Measurements from ENCODE around the gene ZFAND5.

Gene ZFAND5

DNA sequence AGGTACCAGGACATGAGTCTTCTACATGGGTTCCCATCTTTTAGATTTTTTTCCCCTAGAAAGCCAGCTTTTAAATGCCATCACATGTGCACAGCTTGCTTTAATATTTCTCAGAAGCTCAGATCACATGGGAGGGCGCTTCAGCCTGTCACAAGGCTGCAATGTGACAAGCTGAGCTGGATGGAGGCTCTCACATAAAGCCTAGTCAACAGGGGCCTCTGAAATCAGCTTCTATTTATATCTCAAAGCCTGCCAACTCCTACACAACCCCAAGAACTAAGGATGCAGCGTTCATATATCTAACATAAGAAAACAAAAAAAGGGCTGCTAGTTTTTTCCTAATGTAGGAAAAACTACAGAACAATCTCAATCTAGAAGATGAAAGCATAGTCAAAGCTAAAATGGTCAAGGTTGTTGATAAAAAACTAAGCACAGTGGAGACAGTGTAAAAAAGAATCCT, 2.3 kb downstream of the ZFAND5 start:
- DNase-seq, result peak; percentile 8

DNA sequence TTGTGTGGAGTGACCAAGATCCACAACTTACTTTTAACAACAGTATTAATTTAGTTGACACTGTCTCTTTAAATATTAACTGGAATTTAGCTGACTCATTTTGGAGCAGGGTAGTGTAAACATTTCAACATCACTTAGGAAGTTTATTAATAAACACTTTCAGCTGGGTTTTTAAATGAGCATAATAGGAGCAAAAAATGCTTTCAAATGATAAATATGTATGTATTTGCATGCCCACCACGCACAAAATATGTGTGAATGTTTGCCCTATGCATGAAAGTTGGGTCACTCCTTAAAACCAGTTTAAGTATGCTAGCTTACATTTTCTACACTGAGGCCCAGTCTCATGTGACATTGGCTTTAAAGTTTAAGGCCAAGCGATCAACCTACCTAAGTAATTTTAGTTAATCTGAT, 2.9 kb downstream of the ZFAND5 start:
- DNase-seq, result no peak

DNA sequence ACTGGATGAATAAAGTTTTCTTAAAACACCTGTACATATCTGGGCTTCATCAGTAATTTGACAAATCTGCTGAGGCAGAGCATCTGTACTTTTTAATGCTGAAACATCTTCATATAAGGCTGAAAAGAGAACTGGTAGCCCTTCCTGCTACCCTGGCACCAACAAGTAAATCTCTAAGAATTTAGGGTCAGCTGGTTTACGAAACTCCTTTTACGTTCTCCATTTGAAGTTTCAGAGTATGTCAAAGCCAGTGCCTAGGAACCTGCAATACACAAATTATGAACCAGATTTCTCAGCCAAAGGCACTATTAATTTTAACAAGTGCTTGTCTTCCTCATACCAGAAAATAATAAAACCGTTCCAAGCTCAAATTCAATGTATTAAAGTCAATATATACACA, 3.8 kb downstream of the ZFAND5 start:
- no peak for DNase-seq

DNA sequence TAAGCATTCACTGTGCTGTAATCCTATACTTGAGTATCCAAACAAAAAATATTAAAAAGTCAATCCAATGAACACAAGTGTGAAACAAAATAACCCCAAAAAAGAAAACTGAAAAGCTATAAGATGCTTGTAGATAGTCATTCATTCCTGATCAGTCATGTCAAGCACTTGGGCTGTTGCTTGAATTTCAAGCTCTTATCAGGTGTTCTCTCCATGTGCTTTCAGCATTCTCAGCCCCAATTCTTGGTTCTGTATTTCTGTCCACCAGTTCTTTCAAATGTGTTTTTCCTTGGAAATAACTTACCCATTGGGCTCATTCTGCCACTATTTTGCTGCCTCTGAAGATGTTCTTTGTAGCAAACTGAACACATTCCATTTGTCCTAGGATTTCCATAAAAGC, 4.7 kb downstream of the ZFAND5 start:
- no peak for DNase-seq

DNA sequence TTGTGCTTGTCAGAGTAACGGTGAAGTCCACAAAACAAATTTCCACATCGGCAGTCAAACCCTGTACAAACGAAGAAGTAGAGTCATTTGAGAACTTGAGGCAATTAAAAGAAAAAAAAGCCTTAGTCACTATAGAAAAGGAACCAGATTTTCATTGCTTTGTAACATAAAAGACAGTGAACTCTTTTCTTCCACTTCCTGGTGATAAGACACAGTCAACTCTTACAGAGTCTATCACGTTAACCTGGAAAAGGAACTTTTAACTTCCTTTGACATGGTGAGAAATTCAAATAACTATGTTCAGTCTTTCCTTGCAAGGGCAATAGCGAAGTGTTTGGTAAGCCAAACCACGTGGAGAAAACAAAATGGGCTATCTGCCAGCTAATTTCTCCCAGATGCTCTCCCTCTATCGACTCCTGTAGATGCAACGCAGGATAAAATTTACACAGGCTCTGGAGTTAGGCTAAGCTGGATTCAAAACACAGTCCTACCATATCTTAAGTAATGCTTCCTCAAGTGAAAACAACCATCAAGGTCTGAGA, 8.9 kb downstream of the ZFAND5 start:
- no peak for DNase-seq

DNA sequence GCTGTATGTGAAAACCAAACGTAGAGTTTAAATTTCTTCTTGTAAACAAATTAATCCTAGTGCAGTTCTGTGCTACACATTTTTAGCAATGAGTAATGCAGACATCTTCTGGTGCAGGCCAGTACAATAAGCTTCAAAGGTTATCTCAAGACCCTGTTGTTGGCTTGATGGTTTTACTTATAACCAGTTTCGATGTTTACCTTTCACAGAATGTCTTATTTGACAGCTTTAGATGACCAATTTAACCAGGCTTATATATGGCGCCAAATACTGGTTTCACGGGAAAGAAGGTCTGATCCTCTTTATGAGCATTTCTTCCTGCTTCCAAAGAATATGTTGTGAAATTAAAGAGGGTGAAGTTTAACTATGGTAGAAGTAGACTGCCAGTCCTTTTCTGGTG, 9.9 kb downstream of the ZFAND5 start:
- DNase-seq, result no peak

DNA sequence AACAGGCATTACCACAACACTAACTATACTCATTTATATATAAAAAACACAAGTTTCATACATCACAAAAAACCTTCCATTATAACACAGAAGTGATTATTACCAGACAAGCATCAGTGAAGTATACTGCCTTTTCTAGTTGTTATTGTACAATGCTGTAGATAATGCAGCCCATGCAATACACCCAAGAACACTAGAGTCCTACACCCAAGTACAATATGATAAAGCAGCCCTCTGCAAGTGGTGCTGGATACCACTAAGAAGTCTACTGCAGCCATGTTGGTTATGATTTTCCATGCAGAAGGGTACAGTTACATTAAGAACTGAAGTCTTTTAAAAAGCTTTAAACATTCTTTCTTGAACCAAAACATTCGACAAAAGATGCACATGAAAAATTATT, 10.3 kb downstream of the ZFAND5 start:
- DNase-seq, result no peak

DNA sequence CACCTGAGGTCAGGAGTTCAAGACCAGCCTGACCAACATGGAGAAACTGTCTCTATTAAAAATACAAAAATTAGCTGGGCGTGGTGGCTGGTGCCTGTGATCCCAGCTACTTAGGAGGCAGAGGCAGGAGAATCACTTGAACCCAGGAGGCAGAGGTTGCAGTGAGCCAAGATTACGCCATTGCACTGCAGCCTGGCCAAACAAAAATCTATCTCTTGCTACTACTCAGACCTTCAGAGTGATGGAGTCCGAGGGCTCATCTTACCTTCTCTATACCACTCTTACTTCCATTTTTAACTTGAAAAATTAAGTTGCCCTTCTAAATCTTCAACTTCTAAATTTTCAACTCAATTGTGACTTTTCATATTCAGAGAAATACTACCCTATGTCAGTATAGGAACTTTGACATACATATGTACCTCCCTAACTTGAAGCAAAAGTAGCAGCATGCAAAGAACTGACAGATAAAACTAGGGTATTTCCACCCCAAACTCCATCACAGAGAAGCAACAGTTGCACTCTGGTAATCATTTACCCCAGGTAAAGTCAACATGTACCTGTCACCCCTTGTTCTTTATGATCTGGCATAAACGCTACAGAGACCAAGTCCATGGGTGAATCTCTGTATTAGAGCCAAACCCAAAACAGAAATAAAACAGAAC, 11.4 kb downstream of the ZFAND5 start:
- DNase-seq, result no peak

DNA sequence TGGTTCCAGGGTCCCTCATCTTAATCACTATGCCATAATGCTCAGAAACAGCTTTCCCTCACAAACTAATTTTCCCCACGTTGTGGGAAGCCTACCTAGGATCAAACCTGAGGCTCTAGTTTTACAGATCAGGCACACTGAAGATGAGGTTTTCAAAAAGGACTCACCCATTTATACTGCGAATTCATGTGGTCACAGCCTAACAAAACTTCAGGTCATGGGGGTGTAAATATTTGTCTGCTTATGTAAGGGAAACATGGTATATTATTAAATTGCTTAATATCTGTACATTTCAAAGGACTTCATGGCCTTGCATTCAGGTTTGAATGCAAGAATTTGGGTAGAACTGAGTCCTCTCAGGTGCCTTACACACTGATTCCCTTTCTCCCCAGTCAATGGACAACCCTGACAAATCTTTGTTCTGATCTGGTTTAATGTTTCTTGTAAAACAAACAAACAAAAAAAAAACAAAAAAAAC, 12.1 kb downstream of the ZFAND5 start:
- no peak for DNase-seq

DNA sequence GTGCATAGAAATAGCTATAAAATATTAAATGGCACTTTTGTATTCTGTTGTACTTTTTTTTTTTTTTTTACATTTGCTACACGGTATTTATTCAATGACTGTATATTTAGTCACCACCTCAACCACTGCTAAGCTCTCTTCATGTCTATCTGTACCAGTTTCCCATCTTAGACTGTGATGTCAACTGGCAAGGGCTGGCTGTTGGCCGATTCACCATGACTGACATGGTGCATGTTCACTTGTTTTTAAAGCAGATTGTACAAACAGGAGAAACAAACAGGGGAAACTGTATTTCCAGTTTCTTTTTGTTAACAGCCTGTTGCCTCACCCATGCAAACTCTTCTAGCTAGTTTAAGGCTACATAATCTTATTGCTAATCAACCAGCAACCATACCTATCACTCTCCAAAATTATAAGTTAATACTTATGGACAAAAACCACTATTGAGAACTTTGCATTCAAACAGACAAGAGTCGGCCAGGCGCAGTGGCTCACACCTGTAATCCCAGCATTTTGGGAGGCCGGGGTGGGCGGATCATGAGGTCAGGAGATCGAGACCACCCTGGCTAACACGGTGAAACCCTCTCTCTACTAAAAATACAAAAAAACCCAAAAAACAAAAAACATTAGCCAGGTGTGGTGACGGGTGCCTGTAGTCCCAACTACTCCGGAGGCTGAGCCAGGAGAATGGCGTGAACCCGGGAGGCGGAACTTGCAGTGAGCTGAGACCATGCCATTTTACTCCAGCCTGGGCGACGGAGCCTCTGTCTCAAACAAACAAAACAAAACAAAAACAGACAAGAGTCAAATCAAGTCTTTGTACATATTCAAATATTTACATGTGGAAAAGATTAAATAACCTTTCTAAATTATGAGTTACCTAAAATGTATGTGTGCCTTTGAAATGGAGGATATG, 13.2 kb downstream of the ZFAND5 start:
- no peak for DNase-seq

DNA sequence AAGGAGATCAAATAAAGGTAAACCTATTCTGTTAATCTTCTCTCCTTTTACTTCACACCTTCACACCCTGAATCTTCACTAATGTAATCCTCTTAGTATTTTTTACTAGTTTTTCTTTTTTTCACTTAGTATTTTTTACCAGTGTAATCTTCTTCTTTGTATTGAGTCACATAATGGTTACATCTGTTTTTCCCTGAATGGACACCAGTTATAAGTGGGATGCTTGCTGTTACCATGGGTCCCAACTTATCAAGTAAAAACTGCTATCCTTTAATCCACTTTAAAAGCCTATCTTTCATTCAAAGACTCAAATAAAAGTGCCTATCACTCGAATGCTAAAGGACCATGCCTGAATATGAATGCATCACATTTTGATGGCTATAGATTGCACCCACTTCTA, 15.1 kb downstream of the ZFAND5 start:
- DNase-seq, result no peak

DNA sequence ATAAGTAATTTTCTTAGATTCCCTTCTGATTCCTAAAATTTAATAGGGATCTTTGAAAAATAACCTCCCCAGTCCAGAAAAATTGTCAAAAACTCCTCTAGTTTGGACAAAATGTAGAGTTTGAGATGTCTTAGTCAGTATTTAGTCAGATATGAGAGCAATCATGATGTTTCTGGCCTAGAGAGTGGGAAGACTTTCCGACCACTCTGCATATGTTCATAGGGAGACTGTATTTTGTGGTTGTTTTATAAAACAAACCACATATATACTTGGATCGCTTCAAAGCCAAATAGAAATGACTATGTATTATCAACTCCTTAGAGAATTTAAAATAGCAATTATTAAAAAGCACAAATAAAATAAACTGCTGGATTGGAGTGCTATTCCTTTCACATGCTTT, 15.8 kb downstream of the ZFAND5 start:
- no peak for DNase-seq

DNA sequence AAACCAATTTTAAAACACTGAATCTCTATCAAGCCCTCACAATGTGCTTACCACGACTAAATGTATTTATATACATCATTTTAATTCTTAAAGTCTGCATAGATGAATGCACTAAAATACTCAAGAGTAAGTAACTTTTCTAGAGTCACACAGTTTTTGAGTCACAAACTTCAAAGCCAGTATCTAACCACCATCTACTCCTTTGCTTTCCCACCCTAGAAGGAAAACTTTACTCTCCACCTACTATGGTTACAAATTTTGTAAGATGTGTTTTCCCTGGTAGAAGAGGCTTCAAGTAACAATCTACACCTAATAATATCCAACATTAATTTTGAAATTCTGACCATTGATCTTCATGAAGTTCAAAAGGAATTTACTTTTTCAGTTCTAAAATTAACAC, 18.7 kb downstream of the ZFAND5 start:
- DNase-seq, result no peak

DNA sequence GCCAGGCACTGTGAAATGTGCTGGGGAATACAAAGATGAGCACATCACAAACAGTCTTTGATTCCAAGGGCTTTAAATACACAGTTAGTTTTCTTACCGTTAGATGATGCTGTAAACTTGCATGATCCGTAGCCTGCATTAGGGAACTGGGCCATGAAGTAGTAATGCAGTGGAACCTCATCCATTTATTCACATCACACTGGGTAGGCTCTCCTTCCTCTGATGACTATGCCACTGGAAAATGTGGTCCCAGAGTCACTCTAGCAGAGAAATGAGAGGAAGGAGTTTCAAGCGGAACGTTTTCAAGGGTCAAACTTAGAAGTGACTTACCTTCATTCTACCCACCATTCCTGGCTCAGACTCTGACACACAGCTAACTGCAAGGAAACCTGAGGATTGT, 26.4 kb downstream of the ZFAND5 start:
- no peak for DNase-seq

DNA sequence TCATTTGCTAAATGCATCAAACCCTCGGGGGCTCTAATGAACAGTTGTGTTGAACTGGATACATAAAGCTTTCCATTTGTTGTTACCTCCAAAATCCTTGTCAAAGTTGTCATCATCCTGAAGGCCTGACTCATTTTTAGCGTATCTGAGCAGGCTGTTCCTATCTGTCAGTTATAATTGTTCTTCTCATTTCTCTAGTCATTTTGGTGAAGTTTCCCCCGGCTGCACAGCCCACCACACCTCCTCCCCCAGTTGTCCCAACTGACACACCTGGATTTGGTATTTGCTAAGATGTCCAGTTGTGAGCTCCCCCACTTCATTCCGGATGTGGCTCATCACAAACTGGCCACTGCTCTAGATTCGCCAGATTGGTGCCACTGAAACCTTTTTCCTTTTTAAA, 27.7 kb downstream of the ZFAND5 start:
- DNase-seq, result no peak

DNA sequence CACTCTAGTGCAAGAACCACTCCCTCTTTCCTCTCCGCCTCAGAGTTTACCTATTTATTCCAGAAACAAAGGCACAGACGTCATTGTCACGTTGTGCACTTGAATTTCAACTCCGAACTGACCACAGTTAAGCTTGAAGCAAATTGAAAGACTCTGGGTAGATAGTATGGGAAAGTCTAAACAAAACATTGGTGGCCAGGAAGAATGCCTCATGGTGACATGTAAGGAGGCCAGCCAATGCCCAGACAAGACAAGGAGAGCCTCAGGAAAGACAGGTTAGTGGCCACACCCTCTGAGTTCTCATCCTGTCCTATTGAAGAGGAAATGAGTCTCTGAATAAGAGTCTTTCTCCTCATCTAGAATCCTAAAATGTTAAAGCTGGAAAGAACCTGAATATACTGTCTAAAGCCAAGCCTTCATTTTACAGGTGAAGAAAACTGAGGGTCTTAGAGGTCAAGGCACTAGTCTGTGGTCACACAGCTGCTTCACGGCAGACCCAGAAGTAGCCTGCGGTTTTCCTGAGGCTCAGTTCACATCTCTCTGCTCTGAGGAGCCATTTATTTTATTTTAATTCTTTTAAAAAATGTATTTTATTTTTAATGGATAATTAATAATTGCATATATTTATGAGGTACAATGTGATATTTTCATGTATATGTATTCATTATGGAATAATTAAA, 30.2 kb downstream of the ZFAND5 start:
- DNase-seq, result no peak

DNA sequence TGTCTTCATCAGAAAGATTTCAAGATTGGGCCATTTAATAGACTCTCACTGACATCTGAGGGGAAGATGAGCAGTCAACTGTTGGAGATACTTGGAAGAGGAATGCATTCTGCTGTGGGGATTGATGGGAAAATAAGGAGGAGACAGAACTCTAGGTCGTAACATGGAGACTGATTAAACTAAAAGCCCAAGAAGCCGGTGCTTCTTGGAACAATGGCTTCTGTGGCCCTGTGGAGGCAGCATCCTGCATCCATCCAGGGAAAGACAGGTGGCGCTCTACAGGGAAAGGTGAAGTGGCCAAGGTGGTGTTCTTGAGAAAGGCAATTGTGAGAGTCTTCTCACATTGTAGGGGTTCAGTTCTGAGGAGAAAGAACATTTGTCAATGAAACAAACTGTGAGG, 31.3 kb downstream of the ZFAND5 start:
- no peak for DNase-seq

DNA sequence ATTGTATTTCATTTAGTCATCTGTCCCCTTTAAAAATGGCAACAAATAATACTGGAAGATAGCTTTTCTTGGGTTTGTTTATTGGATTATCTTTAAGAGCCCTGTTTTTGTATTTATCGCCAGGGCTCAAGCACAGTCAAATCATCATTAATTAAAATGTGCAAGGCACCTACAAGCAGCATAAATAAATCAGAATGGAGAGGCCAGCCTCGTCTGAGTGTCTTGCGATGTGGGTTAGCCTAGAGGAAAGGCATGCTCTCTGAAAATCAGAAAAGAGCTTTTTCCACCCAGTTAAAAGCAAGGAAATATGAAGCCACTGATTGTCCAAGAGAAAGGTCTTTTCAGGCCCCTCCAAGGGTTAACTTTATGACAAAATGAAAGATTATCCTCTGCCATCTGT, 31.8 kb downstream of the ZFAND5 start:
- DNase-seq, result no peak

DNA sequence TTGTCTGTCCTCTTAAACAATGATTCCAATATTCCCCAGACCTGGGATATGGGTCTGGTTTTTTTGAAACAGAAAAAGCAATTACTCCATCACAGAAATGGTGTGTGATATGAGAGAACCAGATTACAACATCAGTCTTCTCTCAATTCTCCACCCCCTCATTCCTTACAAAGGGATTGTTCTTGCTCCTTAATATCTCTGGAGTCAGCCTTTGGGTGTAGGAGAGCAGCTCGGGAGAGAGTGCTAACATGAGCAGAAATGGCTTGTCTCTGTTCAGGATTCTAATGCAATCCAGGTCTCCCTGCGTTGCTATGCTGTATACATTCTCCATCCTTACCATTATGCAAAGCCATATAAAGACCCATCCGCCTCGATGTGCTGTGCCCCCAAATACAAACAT, 32.7 kb downstream of the ZFAND5 start:
- DNase-seq, result no peak

DNA sequence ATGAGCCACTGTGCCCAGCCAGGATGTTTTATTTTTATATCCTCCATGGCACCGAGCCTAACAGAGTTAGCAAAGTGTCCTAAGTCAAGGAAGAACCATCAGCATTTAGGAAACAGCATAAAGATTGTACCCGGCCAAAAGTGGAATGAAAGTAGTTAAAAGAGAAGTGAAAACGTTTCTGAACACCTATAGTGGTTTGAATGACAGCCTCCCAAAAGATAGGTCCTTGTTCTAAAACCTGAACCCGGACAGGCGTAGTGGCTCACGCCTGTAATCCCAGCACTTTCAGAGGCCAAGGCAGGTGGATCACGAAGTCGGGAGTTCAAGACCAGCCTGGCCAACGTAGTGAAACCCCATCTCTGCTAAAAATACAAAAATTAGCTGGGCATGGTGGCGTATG, 37.4 kb downstream of the ZFAND5 start:
- DNase-seq, result no peak

DNA sequence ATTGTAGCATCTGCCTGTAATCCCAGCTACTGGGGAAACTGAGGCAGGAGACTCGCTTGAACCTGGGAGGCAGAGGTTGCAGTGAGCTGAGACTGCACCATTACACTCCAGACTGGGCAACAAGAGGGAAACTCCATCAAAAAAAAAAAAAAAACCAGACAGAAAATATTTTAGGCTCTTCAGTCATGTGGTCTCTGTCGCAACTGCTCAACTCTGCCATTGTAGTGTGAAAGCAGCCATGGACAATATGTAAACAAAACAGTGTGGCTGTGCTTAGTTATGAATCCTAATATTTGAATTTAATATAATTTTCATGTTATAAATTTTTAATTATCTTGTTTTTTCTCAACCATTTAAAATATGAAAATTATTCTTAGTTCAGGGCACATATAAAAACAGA, 38.4 kb downstream of the ZFAND5 start:
- DNase-seq, result no peak

DNA sequence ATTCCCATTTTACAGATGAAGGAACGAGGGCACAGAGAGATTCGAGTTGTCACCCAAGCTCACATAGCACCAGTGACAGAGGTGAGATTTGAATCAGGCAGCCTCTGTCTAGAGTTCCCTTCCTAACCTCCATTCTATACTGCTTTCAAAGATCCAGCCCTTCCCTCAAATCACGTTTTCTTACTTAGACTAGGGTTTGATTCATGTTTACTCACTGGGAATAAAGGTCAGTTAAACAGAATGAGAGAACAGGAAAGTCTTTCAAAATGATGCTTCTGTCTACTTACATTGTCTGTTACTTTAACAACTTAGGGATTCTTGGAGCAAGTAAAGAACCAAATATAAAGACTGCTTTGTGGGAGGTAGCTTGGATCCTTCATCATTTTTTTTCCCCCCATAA, 40.0 kb downstream of the ZFAND5 start:
- no peak for DNase-seq

DNA sequence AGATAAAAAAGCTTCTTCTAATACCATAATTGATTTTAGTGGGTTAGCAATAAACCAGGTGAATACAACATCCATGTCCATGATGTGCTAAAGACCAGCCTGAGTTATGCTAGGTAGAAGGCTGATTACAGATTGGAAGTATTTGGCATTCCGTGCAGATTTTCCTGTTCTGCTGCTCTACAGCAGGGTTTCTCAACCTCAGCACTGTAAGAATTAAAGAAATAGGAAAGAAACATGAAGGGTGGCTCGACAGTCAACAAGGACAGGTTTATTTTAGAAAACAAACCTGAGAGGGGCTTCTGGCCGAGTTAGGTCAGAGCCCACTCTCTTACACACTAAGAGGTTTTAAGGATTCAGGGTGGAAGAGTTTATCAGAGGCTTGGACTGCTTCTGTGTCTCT, 42.3 kb downstream of the ZFAND5 start:
- no peak for DNase-seq

DNA sequence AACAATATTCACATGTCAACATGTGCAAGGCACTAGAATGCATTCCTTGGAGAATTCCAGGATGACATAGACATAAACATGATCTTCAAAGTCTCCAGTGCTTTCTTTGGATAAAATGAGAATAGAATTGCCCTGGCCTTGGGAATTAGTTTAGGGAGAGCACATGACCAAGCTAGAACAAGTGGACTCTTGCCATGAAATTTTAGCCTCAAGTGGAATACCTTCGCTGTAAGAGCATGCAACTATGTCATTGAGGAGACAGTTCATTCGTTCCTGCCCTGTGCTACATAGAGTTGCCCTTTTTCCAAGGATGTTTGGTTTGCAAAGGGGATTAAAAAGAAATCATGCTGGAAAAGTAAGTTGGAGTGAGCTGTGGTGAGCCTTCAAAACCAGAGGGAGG, 42.7 kb downstream of the ZFAND5 start:
- DNase-seq, result no peak

All from NCI-H2227 treated with DMSO at 0.1 percent for 48 hours (cell line).